Stimulated activated CD8-positive, alpha-beta memory T cell treated with anti-CD3 and anti-CD28 coated beads, Interleukin-4, amount 100 ng/mL, for 24 hours (primary cell): ENCODE results near the gene PITPNM1.
"Not testable (repeated sequence)": the region's sequence is repeated elsewhere in the genome, so short reads cannot be mapped to it uniquely, and the experiment has no call there.

Experiments used
- DNase-seq: peaks from one replicate; pipeline ENCODE4 v3.0.0-alpha.2; 2020; ENCODE audit warnings: low read depth

Gene PITPNM1

DNA sequence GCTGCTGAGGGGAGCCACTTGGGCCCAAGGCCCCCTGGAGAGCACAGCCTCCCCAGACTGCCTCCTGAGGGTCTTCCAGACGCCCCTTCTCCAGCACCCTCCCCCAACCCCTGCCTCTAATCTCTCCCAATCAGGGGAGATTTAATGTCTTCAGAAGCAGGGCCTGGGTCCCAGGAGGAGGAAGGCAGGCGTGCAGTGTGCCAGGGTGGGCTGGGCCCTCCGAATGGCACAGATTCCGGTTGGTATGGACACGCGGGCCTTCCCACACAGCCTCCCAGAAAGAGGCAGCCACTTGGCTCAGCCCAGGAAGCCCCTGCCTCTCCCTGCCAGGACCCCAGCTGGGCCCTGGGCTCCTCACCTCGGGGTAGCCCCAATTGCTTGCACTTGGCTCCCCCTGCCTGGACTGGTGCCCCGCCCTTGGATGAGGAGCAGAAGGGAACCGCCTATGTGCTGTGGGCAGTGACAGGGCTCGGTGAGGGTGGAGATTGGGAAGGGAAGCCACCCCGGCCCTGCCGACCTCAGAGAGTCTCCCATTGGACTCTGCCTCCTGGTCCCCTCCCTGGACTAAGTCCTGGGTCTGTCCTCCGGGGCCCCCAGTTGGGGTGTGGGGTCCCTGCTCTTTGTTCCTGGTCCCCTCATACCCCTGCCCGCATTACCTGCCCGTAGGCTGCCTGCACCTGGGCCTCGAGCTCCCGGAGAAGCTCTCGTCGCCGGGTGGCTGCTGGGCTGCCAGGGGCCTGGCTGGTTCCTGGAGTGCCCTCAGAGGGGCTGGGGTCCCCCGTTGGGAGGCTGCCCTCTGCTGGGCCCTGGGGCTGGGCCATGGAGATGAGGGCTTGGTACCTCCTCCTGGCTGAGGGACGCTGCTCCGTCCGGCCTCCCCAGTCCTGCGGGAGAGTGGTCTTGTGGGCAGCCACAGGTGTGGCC lies 18.7 kb upstream of the PITPNM1 start:
- no peak for DNase-seq

DNA sequence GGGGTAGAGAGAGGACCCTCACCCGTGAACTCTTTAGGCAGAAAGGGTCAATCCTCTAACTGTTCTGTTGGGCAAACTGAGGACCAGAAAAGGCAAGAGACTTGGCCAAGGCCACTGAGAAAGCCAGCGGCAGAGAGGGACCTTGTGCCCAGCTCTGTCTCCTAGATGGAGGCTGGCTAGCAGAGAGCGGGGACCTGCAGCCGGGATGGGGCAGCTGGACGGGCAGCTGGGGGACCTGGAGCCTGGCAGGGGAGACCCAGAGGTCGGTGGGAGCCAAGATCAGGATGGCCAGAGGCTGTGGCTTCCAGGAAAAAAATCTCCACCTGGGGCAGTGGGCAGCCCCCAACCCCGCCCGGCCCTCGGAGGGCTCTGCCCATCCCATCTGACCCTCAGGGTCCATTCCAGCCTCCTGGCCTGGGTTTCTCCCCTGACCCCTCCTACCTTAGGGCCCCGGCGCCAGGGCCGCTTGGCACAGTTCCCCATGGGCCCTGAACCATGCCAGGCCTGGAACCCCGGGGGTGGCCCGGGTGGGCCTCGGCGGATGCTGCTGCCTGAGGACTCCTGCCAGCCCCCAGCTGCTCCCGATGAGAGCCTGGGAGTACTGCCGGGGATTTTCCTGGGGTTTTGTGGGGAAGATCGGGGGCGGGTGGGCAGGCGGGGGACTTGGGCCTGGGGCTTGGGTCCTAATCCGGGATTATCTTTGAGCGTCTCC lies 17.8 kb upstream of the PITPNM1 start, which contains the start of gene CABP2:
CABP2 (minus strand) TSS at position 603 of the 712 bp plus-strand sequence; CDS start at position 483, 120 bp downstream.
- no peak for DNase-seq

DNA sequence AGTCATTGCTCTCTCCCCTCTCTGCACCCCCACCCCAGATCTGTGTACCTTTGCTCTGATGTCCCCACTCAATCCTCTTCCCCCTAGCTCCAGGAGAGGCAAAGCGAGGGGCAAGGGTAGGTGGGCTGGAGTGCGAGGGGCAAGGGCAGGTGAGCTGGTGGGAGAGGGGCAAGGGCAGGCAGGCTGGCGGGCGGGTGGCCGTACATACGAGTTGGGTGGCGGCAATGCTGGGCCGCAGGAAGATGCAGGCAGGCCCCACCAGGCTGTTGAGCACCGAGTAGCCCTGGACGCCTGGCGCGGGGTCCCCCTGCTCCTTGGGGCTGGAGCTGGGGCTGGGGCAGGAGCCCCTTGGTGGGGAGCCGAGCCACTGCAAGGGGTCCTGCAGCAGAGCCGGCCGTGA lies 17.2 kb upstream of the PITPNM1 start:
- no peak for DNase-seq

DNA sequence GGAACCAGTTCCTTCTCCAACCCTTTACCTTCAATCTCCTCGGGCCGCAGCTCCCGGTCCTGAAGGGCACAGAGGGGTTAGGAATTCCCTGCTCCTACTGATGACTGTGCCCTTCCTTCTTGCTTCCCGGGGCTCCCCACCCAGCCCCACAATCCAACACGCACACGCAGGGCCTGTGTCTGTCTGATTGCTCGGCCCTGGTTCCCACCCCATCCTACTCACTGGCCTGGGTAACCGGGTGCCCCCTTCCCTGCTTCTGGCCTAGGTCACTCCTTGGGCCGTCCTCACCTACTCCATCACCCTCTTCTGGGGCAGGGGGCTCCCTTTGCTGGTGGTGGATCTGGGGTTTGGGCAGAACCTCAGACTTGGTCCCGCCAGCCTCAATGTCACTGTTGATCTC lies 16.8 kb upstream of the PITPNM1 start:
- DNase-seq, result no peak

DNA sequence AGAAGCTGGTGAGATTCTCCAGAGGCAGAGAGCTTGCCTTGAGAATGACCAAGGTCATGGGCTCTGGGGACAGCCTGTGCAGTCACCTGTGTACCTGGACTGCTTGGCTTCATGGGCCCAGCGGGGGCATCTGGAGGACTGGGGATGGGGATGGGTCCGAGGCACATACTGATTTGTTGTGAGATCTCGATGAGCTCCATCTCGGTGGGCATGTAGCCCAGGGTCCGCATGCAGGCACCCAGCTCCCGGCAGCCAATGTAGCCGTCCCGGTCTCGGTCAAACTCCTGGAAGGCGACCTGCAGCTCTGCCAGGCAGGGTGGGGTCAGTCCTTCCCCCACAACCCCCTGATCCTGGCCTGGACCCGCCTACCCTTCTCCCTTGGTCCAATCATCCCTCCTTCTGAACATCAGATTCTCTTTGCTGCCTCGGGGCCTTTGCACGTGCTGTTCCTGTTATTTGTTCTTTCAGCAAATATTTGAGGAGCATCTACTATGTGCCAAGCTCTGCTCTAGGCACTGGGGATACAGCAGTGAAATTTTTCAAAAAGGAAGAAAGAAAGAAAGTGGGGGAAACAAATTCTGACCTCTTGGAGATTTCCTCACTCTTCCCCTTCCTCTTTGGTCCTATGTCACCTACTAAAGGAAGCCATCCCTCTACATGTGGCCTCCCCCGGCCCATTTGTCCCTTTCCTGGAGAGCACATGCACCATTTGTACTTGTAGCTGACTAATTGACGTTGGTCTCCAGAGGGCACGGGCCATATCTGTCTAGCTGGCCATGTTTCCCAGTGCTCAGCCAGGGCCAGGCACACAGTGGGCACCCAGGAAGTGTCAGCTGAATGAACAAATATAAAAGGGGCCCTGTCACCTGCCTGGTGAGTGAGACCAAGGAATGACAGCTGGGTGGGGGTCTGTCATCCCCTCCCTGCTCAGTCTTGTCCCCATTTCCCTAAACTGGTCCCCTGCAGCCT lies 16.0 kb upstream of the PITPNM1 start:
- DNase-seq, result no peak

DNA sequence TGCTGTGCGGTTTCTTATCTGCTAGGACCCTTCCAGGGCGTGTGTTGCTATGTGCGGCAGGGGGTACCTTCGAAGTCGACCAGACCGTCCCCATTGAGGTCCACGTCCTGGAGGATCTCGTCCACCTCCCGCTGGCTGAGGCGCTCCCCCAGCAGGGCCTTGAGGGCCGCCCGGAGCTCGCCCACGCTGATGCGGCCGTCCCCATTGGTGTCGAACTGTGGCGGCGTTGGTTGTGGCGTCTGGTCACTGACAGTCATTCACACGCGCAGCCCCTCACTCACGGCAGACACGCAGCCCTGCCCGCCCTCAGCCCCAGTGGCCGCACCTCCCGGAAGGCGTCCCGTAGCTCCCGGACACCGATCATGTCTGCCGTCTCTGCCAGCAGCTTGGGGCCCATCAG lies 14.6 kb upstream of the PITPNM1 start:
- no peak for DNase-seq

DNA sequence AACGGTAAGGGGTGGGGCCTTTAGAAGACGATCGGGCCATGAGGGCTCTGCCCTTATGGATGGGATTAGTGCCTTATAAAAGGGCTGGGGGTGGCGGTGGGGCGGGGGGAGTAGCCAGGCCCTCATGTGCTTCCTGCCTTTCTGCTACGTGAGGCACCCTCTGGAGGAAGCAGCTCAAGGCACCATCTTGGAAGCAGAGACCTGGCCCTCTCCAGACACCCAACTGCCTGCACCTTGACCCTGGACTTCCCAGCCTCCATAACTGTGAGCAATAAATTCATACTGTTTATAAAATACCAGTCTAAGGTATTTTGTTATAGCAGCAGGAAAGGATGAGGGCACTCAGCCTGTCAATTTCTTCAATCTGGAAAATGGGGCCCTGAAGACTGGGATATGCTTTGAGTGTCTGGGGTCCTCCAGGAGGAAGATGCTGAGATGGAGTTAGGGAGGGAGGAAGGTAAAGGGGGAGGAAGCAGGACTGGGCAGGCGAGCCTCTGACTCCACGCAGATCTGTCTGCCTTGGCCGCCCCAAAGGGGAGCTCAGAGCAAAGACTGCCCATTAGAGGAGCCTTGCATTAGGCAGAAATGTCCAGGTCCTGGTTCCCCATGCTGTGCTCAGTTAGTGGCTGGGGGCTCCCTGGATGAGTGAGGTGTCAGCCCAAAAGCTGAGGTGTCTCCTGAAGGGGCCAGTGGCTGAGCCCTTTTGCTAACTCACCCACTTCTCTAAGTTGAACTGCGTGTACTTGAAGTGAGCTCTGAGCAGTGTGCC lies 12.8 kb upstream of the PITPNM1 start:
- DNase-seq, result no peak

DNA sequence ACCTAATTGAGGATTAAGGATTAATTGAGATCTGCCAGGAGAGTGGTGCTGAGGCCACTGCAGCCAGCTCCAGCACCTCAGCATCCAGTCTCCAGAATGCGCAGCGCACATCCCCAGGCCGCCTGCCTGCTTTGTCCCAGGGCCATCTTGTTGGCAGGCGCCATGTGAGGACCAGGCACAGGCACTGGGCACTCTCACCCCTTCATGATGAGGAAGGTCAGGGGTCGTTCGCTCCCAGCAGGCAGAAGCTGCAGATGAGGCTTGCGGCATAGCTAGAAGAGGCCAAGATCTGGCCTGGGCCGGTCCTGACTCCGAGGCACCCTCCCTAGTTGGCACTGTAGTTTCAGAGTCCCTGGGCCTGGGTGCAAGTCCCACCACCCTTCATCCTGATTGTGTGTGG lies 11.6 kb upstream of the PITPNM1 start:
- no peak for DNase-seq

DNA sequence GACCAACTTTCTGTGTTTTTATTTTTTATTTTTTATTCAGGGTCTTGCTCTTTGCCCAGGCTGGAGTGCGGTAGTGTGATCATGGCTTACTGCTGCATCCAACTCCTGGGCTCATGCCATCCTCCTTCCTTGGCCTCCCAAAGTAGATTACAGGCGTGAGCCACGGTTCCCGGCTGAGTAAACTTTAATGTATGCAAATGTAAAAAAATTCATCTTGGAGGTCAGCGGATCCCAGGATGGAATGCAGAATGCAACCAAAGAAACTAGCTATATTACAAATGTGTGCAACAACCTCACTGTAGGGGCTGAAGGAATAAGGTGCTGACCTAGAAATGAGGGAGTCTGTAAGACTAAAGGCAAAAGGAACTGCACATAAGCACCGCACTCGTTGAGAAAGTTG lies 9.0 kb upstream of the PITPNM1 start:
- no peak for DNase-seq

DNA sequence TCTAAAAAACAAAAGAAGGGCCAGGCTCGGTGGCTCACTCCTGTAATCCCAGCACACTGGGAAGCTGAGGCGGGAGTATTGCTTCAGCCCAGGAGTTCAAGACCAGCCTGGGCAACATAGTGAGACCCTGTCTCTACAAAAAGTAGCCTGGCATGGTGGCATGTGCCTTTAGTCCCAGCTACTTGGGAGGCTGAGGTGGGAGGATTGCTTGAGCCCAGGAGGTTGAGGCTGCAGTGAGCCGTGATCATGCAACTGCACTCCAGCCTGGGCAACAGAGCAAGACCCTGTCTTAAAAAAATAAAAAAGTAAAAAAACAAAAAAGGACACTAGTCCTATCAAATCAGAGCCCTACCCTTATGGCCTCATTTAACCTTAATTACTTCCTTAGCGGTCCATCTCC lies 6.4 kb upstream of the PITPNM1 start:
- not testable (repeated sequence) for DNase-seq

DNA sequence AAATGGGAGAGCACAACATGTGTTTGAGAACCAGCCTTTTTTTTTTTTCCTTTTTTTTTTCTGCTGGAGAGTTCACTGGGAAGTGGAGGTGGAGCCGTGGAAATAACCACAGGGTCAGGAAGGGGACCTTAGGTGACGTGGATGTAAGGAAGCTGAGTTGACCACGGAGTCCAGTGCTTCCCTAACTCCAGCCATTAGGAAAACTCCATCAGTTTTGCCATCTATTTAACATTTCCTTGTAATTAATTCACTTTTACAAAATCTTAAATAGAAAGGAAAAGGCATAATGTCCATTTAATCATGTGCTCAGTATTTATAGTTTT lies 4.8 kb upstream of the PITPNM1 start:
- DNase-seq, result no peak

DNA sequence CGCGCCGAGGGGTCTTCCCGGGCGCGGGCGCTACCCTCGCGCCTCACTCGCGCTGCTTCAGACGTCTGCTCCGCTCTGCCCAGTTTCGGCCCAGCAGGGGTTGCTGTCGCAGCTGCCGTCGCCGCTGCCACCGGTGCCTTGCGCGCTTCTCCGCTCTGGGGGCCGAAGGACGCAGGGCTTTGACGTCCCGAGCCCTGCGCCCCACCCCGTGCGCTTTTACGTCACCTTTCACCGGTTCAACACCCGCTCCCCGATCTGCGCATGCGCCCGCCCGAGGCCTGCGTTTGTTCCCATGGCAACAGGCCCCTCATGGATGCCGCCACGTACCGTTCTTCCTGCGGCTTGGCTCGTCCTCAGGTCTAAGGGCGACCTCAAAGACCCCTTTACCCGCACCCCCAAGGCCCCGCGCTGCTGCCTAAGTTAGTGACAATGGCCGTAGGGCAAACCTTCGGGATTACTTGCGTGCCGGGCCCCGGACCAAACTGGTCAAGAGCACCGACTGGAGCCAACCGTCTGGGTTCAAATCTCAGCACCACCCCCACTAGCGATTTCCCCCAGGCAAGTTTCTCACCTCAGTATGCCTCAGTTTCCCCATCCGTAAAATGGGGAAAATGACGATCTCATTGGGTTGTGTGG lies 3.4 kb upstream of the PITPNM1 start:
- peak; percentile 99 for DNase-seq

DNA sequence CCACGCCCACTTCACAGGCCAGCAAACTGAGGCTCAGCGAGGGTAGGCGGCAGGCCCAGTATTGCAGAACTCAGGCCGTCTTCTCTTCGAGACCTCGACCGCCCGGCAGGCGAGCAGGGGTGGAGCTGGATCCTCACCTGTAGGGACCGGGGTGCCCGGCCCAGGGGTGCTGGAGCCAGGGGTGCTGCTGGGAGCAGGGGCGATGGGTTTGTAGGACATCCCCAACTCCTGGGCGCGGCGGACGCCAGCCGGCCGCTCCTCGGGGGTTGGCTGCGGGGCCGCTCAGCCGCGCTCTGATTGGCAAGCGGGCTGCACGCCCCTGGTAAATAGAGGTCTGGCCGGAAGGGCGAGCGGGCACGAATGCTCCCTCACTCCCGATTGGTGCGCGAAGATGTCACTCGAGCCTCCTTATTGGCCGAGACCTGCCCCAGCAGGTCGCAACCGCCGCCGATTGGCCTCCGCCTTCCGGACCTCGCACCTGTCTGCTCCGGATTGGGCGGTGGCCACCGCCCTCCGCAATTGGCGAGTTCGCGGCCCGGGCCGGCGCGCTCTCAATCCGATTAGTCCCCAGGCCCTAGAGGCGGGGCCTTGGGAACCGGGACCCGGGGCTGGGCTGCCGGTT lies 2.8 kb upstream of the PITPNM1 start, which contains the start of gene CDK2AP2:
CDK2AP2 (minus strand) TSS at position 299 of the 622 bp plus-strand sequence; CDS start at position 219, 80 bp downstream.
- peak; percentile 97 for DNase-seq

DNA sequence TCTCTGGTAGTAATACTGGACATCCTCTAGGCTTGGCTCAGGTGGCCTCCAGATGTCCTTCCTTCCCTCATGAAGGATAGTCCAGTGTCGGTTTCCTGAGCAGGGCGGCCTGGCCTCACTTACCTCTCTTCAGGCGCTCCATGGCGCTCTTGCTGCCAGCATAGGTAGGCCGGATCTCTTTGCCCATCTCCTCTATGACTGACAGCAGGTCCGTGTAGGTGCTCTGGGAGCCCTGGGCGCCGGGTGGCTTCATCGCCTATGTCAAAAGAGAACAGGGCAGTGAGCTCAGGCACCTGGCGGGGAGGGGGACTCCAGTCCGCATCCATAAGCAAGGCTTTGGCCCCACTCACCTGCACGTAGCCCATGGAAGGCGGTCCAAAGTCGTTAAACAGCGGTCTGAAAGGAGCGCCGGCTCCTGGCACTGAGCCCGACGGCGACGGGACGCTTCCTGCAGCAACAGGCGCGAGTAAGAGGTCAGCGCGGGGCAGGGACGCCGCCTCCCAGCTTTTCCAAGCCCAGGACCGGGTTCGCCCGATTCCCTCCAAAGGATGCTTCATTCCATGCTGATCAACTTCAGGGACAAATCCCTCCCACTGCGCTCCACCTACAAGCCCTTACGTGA lies 2.2 kb upstream of the PITPNM1 start:
- DNase-seq, result no peak

DNA sequence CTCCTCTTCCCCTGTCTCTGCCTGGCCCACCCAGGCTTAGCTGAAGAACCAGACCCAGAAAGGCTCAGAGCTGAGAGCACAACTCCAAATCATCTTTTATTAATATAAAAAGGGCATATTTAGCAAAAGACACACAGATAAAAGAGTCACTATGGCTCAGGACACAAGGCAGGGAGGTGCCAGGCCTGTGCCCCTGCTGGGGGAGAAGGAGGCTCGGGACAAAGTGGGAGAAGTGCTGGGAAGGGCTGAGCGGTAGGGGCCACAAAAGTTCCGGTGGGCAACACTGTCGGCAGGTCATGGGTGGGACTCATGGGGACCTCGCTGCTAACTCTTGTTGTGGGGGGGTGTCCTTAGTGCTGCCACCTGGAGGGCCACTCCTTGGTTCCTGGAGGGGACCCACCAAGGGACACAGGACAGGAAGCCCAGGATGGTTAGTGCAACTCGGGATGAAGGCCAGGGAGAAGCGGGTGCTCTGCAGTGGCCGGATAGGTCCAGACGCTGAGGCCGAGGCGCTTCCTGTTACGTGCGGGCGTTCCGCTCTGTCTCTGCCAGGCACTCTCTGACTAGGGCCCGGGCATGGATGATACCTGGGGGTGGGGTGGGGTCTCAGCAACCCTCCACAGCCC lies 1.4 kb upstream of the PITPNM1 start:
- DNase-seq, result no peak

DNA sequence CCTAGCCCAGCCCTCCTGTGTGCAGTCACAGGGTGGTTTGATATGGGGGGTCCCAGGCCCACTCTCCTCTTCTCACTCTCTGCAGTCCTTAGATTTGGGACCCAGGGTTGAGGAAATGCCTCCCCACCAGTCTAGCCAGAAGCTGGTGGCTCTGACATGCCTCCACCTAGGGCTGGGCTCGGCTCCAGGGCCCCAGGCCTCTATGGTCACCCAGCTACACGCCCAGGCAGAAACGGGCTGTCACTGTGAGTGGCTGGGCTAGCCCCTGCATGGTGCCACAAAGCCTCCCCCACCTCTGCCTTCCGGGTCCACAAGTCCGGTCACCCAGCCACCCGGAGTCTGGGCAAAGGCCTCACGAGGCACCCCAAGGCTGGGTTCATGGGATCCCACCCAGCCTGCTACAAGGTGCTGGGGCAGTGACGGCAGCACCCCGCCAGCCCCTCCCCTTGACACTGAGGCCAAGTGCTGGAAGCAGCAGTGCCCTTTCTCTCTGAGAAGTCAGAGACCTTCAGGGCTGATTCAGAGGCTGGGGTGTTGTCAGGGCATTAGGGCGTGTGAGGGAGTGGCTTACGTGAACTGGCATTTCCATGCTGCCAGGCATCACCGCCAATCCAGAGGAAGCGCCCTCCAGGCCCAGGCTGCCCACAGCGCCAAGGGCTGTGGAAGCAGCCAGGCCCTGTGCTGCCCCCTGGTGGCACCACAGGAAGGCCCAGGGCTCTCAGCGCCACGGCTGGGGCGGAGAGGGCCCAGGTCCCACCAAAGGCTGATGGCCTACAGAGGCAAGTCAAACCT lies 638 bp upstream of the PITPNM1 start:
- DNase-seq, result peak; percentile 85

DNA sequence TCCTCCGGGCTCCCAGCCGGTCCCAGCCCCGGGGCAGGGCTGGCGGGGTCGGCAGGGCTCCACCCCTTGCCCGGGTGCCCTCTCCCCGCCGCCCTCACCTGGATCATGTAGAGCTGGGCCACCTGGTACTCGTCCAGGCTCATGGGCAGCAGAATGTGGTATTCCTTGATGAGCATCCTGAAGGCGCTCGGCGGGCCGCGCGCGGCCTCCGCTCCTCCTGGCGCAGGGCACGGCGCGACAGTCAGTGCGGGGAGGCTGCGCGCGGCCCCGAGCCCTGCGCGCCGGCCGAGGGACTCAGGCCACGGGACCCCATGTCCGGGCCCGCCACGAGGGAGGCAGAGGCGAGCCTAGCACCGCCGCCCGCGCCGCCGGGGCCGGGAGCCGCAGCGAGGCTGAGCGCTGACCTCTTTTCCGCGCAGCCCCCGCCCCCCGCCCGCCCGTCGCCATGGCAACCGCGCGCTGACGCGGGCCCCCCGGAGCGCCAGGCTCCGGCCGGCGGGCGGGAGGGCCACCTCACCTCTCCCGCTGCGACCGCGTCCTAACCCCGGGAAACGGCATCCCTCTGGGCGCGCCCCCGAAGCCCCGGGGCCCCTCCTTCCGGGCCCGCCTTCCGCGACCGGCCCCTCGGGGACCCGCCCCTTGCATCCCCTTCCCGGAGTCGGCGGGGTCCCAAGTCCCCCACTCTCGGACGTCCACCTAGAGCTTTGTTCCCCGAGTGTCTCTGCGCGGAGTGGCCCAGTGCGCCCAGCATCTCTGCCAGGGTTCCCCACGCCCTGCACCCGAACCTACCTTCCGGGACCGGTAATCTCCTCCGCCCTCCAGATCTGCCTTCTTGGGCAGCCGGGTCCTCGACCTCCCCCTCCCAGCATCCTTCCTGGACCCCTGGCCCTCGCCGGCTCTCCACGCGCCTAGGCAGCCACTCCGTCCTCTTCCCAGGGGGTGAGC lies 886 bp downstream of the PITPNM1 start:
- peak; percentile 35 for DNase-seq
